ENCODE data around the gene GCHFR.

GCHFR gene

DNA sequence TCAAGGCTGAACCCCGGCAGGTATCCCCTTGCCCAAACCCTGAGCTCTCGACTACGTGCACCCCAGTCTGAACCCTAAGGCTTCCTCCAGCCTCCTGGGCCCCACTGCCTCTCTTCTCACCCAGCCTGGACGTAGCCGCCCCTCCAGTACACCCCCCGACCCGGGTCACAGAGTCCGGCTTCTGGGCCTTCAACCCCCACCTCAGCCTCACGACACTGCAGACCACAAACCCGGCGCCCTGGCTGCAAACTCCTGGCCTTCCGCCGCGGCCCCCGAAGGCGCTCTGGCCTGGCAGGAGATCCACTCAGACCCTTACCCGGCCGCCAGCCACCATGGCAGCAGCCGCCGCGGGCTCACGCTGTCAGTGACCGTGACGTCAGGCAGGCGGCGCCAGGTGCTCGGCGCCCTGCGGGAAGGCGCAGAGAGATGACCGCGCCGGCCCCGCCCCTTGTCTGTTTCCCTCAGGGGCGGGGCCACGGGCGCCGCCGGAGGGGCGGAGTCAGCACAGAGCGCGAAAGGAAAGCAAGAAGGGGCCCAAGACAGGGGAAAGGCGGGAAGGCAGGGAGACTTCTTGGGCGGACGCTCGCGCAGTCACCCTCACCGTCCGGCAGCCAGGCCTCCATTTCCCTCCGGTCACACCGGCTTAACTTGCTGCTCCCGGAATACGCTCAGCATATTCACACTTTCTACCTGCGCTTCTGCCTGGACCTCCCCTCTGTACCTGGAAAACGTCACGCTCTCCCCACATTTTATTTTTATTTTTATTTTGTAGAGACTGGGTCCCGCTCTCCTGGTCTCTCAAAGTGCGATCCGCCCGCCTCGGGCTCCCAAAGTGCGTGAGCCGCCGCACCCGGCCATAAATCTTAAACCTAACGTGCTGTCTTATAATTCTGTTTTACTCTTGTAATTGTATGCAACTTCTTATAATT, 8.7 kb upstream of the GCHFR start, which contains the start of gene RMDN3:
TSS of gene RMDN3 (minus strand) at position 372 of the 929 bp plus-strand sequence. CDS start 471 bp downstream, outside the sequence.
- in situ Hi-C loops (cut with MboI; ENCODE audit: low sequenced_read_pairs) = no loop called here

GRCh38 chr15:40755812-40756208, 8.1 kb upstream of the GCHFR start:
- in situ Hi-C loops (cut with MboI; ENCODE audit: low sequenced_read_pairs) = no loop called here

DNA sequence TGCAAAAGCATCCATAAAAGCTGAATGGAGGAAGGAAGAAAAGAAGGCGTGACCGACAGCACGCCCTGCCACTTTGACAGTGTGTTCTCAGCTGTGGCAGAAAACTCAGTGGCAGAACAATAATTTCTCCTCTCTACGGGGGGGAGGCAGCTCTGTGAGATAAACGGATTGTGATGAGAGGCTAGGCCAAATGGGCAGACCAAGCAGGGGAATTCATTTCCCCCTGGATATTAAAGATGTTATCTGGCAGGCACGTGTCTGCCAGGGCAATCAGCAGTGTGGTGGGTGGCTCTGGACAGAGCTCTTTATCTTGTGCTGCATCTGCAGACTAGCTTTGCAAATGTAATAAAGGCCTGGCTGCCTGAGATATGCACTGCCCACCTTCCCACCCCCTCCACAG, 6.9 kb upstream of the GCHFR start:
- in situ Hi-C loops (cut with MboI; ENCODE audit: low sequenced_read_pairs) = no loop called here

DNA sequence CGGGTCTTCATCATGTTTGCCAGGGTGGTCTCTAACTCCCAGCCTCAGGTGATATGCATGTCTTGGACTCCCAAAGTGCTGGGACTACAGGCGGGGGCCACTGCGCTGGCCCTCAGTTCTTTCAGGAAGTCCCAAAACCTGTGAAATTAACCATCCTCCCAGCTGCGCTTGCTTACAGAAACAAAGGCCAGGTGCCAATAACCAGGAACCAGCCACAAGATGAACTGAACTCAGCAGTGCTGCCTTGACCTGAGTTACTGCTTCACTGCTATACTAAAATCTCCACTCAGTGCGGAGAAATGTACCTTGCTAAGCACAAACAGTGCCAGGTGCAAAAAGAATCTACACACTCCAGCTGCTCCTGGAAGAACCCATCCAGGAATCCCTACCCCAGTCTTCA, 3.9 kb upstream of the GCHFR start:
- in situ Hi-C loops (cut with MboI; ENCODE audit: low sequenced_read_pairs) = no loop called here

DNA sequence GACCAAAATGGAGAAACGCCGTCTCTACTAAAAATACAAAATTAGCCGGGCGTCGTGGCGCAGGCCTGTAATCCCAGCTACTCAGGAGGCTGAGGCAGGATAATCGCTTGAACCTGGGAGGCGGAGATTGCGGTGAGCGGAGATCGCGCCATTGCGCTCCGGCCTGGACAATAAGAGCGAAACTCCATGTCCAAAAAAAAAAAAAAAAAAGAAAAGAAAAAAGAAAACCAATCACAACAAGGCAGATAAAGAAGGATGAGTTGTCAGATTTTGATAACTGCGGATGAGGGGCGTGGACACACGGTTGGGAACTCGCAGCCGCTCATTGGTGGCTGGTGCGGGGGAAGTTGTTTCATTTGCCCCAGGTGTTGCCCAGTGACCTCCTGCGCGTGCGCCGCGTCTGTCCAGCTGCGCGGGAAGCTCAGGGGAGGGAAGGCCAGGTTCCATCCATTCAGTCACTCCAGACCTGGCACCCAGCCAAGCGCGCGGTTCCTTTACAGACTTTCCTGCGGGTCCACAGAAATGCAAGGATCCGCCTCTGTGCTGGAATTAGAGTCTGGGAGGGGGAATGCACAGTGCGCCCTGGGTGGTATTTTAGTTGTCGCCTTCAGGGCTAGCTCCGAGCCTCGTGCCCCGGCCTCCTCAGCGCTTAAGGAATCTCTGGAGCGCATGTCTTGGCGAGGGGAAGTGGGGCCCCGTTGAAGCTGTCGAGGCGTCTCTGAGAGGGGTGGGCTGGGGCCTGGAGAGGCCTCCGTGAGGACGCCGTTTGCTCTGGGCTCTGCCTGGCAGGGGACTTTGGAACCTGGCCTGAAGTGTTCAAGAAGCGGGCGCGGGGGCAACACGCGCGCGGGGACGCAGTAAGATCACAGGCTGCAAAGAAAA, 708 bp upstream of the GCHFR start:
- in situ Hi-C loops (cut with MboI; ENCODE audit: low sequenced_read_pairs) = no loop called here

DNA sequence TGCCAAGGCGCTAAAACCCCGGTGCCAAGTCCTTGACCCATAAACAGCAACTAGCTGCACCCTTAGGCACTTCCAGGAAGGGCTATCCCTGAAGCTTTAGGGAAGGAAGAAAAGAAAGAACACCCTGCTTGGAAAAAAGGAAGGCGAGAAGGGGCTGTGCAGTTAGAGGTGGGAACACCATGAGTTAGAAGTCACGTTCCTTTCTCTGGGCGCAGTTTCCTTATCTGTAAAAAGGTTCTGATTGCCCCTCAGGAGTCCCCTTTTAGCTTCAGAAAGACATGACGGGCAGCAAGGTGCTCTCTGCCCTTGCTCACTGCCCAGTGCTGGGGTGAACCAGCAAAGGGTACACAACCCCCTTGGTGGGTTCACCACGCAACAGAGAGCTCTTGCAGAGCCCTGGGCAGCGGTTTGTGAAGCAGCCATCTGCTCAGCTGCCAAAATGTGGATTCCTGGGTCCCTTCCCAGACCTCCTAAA, 798 bp downstream of the GCHFR start:
- in situ Hi-C loops (cut with MboI; ENCODE audit: low sequenced_read_pairs) = no loop called here

DNA sequence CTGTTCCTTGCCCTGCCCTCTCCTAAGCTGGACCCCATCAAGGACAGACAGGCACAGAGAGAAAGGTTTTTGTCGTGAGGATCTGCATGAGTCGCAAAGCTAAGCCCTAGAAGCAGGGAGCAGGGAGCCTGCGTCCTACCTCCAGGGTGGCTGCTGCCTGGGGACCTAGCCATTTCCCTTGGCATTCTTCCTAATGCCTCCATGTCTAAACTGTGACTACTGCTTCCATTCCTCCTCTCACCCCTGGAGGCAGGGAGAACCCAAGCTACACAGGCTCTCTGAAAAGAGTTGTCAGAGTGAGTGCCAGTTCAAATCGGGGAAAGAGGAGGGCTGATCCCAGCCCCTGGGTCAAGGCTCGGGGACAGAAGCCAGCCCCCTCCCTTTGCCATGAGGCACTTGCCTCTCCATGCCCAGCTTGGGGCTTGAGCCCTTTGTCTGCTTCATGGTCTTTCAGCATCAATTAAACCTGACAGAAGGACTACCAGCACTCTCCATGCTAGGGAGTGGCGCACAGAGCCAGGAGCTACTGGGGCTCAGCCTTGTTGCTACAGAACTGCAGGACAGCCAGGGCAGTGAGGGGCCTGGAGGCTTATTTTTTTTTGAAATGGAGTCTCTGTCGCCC, 2.4 kb downstream of the GCHFR start:
- in situ Hi-C loops (cut with MboI; ENCODE audit: low sequenced_read_pairs) = no loop called here

DNA sequence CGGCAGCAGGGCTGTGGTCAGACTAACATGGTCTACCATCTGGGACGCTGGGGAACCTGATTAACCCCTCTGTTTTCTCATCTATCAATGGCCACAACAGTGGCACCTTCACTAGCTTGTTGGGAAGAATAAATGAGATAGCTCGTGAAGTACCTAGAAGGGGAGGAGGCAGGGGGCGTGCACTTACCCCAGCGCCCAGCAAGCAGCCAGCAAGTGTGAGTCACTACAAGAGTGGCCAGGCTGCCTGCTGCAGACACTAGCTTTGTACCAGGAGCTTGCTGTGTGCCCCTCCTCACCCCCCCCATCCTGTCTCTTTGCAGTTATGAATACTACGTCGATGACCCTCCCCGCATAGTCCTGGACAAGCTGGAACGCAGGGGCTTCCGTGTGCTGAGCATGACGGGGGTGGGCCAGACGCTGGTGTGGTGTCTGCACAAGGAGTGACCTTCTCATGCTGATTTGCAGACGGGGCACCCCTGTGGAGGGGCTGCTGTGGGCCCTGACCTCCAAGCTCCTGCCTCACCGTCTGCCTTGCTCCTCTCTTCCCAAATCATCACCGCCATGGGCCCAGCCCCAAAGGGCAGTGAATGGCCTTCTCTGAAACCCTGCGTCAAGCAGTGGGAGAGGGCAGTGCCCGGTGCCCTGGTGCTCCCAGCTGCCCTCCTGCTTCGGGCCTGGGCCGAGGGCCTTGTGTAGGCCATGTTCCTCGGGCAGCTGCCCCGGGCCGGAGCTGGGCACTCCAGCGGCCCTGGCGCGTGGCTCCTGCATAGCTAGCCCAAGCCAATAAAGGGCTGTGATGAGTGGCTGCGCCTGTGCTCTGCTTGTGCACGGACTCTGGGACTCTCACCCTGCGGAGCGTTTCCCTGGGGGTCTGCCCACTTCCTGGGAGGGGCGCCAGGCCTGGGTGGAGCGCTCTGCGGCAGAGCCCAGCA, 3.3 kb downstream of the GCHFR start:
- in situ Hi-C loops (cut with MboI; ENCODE audit: low sequenced_read_pairs) = no loop called here

- in situ Hi-C loops (cut with MboI; ENCODE audit: low sequenced_read_pairs) = no loop called here
These were observed 4.1 kb downstream of the GCHFR start for GRCh38 chr15:40767838-40768500.

DNA sequence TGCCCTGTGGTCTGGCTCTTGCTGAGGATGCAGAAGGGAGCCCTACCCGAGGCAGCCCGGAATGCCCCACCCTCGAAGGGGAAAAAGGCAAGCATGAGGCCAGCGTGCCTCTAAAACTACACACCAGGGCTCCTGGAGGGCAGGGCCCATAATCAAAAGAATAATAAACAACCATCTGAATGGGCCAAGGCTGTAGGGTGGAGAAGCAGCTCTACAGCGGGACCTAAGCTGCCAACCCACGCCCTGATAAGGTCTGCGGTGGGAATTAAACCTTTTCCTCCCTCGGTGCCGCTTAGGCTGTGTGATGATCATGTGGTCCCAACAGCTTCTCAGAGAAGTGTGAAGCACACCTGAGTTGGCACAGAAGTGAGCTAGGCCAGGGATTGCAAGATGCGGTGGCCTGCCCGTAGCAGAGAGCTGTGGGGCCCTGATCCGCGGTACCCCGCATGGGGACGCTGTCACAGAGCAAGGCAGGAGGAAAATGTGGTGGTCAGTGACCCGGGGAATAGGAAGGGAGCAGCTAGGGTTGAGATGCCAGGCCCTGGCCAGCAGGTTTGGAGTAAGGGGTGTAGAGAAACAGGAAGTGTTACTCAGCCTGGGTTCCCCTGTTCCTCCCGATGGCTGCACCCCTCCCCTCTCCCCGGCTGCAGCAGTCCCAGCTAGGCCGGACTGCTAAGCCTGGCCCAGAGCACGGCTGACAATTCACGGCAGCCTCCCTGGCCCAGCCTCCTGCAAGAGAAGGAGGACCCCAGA, 4.8 kb downstream of the GCHFR start:
- in situ Hi-C loops (cut with MboI; ENCODE audit: low sequenced_read_pairs) = no loop called here

- in situ Hi-C loops (cut with MboI; ENCODE audit: low sequenced_read_pairs) = no loop called here
These were observed 5.6 kb downstream of the GCHFR start, which contains the start of gene C15orf62 for GRCh38 chr15:40769274-40770146. C15orf62 (plus strand) TSS chr15:40769980; CDS start chr15:40770496, 516 bp downstream.

GRCh38 chr15:40770147-40770721, 6.4 kb downstream of the GCHFR start:
- in situ Hi-C loops (cut with MboI; ENCODE audit: low sequenced_read_pairs) = no loop called here

DNA sequence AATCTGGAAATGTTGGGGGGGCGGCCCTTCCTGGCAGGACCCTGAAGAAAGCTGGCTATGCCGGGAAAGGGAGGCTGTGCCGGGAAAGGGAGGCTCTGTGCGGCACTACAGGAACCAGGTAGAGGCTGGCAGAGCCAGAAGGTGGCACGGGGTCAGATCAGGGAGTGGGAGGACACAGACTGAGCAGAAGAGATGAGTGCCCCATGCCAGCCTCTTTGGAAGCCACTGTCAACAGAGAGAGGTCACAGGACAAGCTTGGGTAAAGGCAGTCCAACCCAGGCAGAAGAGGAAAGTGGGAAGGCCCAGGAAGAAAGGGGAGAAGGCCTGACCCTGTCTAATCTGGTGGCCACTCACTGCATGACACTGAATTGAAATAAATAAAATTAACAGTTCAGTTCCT, 7.4 kb downstream of the GCHFR start:
- in situ Hi-C loops (cut with MboI; ENCODE audit: low sequenced_read_pairs) = no loop called here

GRCh38 chr15:40772014-40772413, 8.1 kb downstream of the GCHFR start:
- in situ Hi-C loops (cut with MboI; ENCODE audit: low sequenced_read_pairs) = no loop called here

DNA sequence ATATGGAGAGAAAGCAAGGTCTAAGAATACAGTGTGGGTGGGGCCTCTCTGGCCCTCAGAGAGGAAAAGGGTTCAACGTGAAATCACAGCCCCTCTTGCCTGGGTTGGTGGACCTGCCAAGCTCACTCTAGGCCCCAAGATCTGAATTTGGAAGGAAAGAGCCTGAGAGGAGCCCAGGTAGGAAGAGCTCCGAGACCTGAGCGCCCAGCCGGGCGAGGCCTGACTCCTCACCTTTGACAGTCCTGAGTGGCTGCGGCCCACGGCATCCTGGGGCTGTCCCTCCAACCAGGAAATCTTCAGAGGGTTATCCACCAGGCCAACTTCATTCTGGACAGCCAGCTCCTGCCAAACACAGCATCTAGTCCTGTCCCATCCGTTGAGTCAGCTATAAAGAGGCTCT, 9.6 kb downstream of the GCHFR start:
- in situ Hi-C loops (cut with MboI; ENCODE audit: low sequenced_read_pairs) = no loop called here

DNA sequence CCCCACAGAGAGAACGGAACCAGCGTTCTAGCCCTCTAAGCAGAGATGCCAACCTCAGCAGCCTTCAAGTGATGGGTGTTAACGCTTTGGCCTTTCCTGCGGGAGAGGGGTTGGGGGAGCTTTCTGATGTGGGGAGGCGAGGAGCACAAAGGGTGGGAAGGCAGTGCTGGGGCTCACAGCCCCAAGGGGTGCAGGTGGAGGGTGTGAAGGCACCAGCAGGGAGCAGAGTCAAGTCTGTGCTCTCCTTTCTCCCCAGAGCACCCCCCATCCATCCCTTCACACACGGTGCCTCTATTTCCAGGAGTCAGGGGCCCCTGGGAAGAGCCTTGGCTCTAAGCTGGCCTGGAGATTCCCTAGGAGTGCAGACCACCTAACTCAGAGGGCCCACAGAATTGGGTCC, 10.0 kb downstream of the GCHFR start:
- in situ Hi-C loops (cut with MboI; ENCODE audit: low sequenced_read_pairs) = no loop called here

- in situ Hi-C loops (cut with MboI; ENCODE audit: low sequenced_read_pairs) = no loop called here
These were observed 11.1 kb downstream of the GCHFR start for GRCh38 chr15:40775007-40775406.
